Stimulated activated CD8-positive, alpha-beta memory T cell treated with anti-CD3 and anti-CD28 coated beads, Interleukin-15, amount 100 ng/mL, for 24 hours (primary cell): ENCODE data around the gene FOXF1.

ENCODE experiments used
- DNase-seq: peaks from one replicate; pipeline ENCODE4 v3.0.0-alpha.2; 2020; ENCODE audit warnings: low read depth

FOXF1 gene

GRCh38 chr16:86534779-86535615, 24.7 kb downstream of the FOXF1 start:
- no peak for DNase-seq

- no peak for DNase-seq
These were observed 26.3 kb downstream of the FOXF1 start for GRCh38 chr16:86536621-86537020.

- no peak for DNase-seq
These were observed 27.2 kb downstream of the FOXF1 start for GRCh38 chr16:86537486-86537885.

GRCh38 chr16:86538196-86538780, 28.0 kb downstream of the FOXF1 start:
- no peak for DNase-seq

- no peak for DNase-seq
These were observed 30.6 kb downstream of the FOXF1 start for GRCh38 chr16:86540894-86541293.

- no peak for DNase-seq
These were observed 31.2 kb downstream of the FOXF1 start for GRCh38 chr16:86541560-86541959.

GRCh38 chr16:86542756-86543750, 32.7 kb downstream of the FOXF1 start:
- no peak for DNase-seq

GRCh38 chr16:86545481-86545880, 35.2 kb downstream of the FOXF1 start:
- no peak for DNase-seq

- DNase-seq: no peak
These were observed 35.8 kb downstream of the FOXF1 start for GRCh38 chr16:86545954-86546637.

- DNase-seq: no peak
These were observed 36.3 kb downstream of the FOXF1 start for GRCh38 chr16:86546638-86547013.

- DNase-seq: no peak
These were observed 37.0 kb downstream of the FOXF1 start for GRCh38 chr16:86547286-86547685.

GRCh38 chr16:86549076-86549892, 39.0 kb downstream of the FOXF1 start:
- DNase-seq: no peak

- DNase-seq: no peak
These were observed 39.5 kb downstream of the FOXF1 start for GRCh38 chr16:86549893-86550190.

- DNase-seq: no peak
These were observed 40.0 kb downstream of the FOXF1 start for GRCh38 chr16:86550281-86550680.

- DNase-seq: no peak
These were observed 43.0 kb downstream of the FOXF1 start for GRCh38 chr16:86553356-86553755.

GRCh38 chr16:86554599-86554916, 44.2 kb downstream of the FOXF1 start:
- DNase-seq: no peak

- peak; percentile 98 for DNase-seq
These were observed 44.8 kb downstream of the FOXF1 start, which contains the start of gene MTHFSD for GRCh38 chr16:86554917-86555703. Gene MTHFSD (minus strand): TSS chr16:86555235. CDS start chr16:86555184, 51 bp downstream.

GRCh38 chr16:86555704-86556075, 45.4 kb downstream of the FOXF1 start:
- no peak for DNase-seq

GRCh38 chr16:86556576-86556975, 46.2 kb downstream of the FOXF1 start:
- no peak for DNase-seq

- no peak for DNase-seq
These were observed 47.3 kb downstream of the FOXF1 start for GRCh38 chr16:86557587-86557986.
